Activated CD4-positive, alpha-beta T cell treated with anti-CD3 and anti-CD28 coated beads, Interleukin-10, Interleukin-2, amounts not matched to agents 100 ng/mL and 50 ng/mL, durations not matched to agents 16 hours and 8 hours (primary cell): ENCODE measurements around the gene OTUD1.

Experiments used
- DNase-seq: peaks from one replicate; pipeline ENCODE4 v3.0.0-alpha.2; 2020

The OTUD1 gene

DNA sequence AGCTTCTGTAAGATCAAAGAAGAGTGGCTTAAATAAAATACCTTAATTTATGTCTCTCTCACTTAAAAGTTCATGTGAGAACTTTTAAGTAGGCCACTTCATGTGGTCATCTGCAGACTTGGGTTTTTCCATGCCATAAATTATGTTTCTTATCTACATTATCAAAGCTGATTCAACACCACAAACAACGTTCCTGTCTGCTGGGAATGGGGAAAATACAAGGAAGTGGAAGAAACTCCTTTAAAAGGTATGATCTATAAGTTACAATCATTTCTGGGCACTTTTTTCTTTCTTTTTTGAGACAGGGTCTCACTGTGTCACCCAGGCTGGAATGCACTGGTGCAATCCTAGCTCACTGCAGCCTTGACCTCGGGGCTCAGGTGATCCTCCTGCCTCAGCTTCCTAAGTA is 16.9 kb upstream of the OTUD1 start:
- DNase-seq = no peak

DNA sequence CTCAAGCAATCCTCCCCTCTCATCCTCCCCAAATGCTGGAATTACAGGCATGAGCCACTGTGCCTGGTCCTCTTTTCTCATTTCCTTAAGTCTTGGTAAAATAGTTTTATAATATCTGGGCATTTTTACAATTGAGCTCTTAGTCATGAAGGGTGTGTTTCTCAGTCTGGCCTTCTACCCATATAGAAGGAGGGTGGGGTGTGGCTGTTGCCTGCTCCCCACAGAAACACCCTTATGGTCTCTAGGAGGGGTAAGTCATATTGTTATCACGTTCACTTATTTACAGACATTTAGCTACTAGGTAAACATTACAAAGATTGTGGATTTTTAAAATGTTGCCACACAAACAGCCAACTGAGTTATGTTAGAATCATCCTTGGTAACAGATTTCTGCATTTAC is 6.7 kb upstream of the OTUD1 start:
- DNase-seq = no peak

GRCh38 chr10:23432639-23433038 is 6.2 kb upstream of the OTUD1 start:
- DNase-seq = no peak

DNA sequence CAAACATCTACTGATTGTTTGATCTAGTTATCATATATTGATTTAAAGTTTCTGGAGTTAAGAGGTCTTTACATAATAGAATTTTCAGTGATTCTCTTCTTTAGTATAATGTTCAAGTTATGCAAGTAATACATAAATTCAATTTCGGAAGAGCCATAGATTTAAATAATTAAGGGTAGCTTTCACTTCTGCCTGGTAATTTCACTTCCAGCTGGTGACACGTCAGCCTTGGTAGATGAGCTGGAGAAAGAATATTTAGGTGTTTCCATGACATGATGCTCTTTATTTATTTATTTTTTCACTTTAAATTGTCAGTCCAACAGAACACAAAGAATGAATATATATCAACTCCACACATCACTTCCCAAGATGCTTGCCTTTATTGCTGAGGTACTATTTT is 5.2 kb upstream of the OTUD1 start:
- no peak for DNase-seq

DNA sequence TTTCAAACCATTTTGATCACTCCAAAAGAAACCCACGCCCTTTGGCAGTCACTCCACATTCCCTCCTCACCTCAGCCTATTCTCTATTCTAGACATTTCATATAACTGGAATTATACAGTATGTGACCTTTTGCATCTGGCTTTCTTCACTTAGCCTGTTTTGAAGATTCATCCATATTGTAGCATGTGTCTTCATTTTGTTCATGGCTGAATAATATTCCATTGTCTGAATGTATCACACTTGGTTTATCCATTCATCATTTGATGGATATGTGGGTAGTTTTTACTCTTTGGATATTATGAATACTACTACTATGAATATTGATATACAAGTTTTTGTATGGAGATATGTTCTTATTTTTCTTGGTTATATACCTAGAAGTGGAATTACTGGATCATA is 3.5 kb upstream of the OTUD1 start:
- DNase-seq = no peak

DNA sequence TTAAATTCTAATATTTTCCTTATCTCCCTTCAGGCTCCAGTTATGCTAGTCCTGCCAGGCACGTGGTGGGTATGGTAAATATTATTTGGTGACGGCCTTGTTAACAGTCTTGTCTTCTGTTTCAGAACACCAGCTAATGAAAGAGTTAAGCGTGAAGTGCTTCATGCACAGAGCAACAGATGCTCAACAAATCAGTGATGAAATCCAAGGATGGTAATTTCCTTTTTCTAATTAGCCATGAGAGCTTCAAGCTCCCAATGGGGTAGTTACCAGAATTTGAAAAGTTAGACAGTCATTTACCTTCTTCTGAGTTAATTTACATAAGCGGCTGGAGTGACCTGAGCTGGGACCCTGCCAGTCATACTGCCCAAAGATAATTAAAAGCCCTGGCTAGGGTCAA is 1.9 kb upstream of the OTUD1 start:
- DNase-seq = no peak

DNA sequence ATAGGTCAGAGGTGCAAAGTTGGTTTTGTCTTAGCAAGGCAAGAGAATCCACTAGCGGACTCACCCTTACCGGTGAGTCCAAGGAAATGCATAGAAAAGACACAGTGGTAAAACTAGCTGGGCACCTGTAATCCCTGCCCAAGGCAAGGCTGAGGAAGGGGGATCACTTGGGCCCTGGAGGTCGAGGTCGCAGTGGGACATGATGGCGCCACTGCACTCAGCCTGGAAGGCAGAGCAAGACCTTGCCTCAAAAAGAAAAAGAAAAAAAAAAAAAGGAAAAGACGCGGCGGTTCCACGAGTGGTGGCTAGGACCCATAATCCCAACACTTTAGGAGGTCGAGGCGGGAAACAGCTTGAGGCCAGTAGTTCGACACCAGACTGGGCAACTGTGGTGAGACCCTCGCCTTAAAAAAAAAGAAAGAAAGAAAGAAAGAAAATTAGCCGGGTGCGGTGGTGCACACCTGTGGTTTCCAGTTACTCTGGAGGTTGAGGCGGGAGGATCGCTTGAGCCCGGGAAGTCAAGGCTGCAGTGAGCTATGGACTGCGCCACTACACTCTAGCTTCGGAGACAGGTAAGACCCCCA is 820 bp upstream of the OTUD1 start:
- no peak for DNase-seq

- DNase-seq = no peak
Observed at GRCh38 chr10:23439452-23439960, 631 bp downstream of the OTUD1 start.

- peak; percentile 46 for DNase-seq
Observed at GRCh38 chr10:23439961-23440889, 1.4 kb downstream of the OTUD1 start.

DNA sequence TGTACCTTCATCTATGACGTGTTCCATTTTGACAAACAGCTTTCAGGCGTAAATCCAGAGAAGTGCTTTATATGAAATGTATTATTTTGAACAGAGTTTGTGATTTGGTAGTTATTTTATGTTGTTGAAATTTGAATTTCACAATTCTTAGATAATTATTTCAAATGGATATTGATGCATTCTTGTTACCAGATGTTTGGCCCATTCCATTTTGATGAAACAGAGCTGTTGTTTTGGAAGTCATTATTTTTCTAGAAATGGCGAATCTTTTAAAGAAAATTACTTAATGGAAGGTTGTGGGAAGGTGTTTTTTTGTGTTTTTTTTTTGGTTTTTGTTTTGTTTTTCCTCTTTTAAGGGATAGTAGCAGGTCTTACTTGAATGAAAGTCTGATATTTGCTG is 2.4 kb downstream of the OTUD1 start:
- DNase-seq = no peak

- no peak for DNase-seq
Observed at GRCh38 chr10:23442936-23443335, 4.1 kb downstream of the OTUD1 start.

DNA sequence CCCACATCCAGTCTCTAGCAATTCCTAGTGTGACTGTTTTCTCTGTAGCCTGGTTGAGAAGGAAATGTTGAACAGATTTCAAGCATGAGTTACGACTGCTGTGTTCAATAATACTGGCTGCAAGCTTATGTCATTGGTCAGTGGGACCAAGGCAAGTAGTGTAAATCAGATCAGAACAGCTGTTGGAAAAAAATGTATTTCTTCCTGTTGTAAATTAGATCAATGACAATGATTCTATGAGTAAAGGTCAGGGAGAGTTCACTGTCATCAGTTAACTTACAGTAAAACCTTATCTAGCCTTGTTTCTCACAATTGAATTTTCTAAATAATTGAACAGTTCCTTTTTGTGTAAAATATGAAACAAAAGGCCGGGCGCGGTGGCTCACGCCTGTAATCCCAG is 6.7 kb downstream of the OTUD1 start:
- peak; percentile 17 for DNase-seq

- DNase-seq = no peak
Observed at GRCh38 chr10:23448323-23448722, 9.4 kb downstream of the OTUD1 start.

DNA sequence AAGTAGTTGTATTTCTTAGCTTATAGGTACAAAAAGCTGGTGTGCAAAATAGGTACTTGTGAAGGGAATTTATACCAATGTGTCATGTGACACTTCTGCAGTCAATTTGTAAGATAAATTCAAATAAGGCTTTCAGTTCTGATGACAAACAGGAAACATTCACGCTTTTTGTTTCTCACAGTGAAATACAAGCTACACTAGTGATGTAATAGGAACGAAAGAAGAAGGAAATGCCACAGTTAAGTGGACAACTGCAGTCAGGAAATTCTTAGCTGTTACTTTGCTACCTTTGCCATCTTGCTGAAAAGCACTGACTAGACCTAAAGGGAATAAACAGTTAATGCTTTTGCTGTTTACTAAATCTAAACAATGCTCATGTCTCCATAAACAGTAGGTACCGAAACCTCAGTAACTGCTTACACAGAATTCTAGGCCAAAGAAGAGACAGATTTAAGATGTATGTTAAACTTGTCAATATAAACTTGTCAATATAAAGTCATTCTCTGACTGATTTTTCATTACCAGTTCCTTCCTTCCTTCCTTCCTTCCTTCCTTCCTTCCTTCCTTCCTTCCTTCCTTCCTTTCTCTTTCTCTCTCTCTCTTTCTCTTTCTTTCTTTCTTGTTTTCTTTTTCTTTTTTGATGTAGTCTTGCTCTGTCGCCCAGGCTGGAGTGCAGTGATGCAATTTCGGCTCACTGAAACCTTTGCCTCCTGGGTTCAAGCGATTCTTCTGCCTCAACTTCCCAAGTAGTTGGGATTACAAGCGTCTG is 10.1 kb downstream of the OTUD1 start:
- peak; percentile 75 for DNase-seq

DNA sequence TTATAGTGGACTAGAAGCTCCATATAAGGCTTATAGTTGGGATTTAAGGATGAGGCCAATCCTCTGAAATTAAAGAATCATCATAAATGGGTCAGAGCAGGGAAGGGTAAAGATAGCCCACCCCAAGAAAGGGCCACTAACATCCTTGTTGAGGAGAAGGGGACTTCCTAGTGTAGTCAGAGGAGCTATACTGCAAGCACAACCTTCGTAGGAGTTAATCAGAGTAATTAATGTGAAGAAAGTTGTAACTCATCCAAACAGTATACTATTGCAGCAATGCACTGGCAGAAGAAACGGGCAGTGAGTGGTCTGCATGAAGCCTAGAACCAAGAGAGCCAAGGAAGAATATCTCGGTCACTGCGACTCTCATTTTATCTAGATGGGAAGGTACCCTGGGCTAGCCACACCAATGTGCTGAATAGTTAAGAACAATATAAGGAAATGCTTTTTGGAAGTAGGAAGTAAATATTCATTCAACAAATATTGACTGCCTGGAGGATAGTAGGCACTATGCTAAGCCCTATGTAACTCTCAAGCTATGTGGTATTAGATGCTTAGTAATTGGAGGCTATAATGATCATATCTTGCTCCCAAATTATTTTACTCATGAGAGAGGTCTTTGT is 13.3 kb downstream of the OTUD1 start:
- DNase-seq = no peak

DNA sequence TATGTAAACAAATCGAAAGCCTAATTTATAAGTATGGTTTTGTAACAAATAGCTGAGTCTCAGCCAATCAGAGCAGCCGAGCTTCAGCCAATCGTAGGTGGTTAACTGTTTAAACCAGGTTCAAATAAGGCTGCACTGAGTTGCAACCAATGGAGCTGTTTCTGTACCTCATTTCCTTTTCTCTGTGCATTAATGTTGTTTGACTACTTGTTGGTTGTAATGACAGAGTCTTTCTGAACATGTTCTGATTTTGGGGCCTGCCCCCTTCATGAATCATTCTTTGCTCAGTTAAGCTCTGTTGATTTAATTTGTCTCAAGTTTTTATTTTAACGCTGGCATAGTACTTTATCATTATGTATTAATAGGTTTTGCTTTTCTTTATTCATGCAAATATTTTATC is 14.6 kb downstream of the OTUD1 start:
- no peak for DNase-seq

GRCh38 chr10:23457632-23458417 is 18.9 kb downstream of the OTUD1 start:
- no peak for DNase-seq

DNA sequence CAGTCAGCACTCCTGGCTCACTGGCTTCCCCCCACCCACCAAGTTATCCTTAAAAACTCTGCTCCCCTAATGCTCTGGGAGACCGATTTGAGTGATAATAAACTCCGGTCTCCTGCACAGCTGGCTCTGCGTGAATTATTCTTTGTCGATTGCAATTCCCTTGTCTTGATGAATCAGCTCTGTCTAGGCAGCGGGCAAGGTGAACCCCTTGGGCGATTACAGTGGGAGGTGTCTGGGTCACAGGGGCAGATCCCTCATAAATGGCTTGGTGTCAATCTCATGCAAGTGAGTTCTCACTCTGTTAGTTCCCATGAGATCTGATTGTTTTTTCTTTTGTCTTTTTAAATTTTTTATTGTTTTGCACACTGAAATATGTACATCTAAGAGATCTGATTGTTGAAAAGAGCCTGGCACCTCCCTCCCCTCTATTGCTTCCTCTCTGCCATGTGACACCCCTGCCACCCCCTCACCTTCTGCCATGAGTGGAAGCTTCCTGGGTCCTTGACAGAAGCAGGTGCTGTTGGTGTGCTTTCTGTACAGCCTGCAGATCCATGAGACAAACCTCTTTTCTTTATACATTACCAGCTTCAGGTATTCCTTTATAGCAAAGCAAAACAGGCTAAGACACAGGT is 20.5 kb downstream of the OTUD1 start:
- no peak for DNase-seq

DNA sequence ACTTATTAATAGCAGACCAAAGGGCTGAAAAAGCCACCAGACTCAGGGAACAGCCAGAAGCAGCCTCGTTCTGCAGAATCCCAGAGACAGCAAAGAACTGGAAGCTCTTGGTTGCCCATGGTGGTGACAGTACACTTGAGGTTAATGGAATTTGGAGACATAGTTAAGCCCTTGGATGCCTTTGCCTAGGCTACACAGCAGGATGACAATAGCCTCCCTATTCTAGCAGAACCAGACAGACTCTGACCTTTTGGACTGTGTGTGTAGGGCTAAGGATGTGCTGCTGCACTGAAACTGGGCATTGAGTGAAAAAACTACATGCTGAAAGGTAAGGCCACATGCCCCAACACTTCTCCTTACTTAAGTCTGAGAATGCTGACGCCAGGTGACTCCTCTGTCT is 22.7 kb downstream of the OTUD1 start:
- no peak for DNase-seq

- no peak for DNase-seq
Observed at GRCh38 chr10:23467012-23467411, 28.1 kb downstream of the OTUD1 start.

GRCh38 chr10:23467548-23467947 is 28.7 kb downstream of the OTUD1 start:
- DNase-seq = no peak
